GM21367 (cell line): ENCODE data around the gene LRRC63.
"Not testable (repeated sequence)": the region's sequence is repeated elsewhere in the genome, so short reads cannot be mapped to it uniquely, and the experiment has no call there.

Source experiments
- ATAC-seq: cut with Tn5 transposase; IDR thresholded peaks from one replicate; pipeline ENCODE4 v1.9.1; 2021; ENCODE audit not compliant: unreplicated experiment

The LRRC63 gene

DNA sequence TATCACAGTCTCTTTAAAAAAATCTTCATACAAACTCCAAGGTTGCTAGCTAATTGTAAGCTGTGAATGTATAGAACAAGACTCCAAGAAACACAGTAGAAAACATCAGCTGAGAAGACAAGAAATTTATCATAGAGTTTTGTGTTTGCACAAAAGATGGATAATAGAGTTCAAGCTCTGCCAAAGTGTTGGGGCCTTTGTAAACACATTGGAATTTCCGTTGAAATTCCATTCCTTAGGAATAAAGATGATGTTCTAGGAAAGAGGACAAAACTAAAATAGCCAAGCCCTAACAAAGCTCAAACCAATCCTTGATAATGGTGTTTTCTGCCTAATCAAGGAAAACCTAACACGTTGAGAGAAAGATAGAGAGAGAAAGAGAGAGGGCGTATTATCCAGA lies 20.6 kb downstream of the LRRC63 start:
- no peak for ATAC-seq

DNA sequence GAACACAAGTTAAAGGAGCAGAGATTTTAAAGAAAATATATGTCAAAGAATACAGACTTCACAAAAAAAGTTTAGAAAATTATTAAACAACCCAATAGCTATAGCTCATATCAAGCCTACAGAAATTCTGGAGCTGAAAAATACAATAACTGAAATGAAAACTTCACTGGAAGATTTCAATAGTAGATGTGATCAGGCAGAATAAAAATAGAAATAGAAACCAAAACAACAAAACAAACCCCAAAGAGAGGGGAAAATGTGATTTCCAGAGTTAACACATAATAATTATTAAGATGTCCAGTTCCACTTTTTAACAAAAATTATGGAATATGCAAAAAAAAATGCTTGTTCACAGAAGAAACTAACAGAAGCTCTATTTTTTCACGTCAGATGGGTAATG lies 23.6 kb downstream of the LRRC63 start:
- no peak for ATAC-seq

DNA sequence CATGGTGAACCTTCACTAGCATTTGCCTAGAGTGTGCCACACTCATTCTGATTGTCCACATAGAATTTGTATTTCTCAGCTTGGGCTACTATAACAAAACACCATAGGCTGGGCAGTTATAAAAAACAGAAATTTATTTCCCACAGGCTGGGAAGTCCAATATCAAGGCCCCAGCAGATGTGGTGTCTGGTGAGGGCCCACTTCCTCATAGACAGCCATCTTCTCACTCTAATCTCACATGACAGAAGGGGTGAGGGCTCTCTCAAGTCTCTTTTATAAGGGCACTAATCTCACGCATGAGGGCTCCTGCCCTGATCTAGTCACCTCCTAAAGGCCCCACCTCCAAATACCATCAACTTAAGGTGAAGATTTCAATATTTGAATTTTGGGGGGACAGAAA lies 53.6 kb downstream of the LRRC63 start:
- no peak for ATAC-seq

DNA sequence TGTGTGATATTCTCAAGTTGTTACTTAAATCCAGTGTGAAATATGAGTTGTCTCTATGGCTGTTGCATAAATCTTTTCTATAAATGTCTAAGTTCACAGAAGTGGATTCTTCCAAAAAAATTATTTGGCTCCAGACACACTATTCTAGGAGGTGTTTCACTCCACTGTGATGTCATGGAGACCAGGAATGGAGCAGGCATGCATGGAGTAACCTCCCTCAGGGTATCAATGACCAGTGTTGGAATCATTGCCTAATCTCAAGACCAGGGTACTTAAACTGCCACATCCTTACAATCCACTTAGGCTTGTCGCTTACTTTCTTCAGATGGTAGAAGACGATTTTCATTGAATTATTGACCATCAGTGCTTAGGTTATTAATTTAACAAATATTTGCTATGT lies 55.4 kb downstream of the LRRC63 start:
- no peak for ATAC-seq

DNA sequence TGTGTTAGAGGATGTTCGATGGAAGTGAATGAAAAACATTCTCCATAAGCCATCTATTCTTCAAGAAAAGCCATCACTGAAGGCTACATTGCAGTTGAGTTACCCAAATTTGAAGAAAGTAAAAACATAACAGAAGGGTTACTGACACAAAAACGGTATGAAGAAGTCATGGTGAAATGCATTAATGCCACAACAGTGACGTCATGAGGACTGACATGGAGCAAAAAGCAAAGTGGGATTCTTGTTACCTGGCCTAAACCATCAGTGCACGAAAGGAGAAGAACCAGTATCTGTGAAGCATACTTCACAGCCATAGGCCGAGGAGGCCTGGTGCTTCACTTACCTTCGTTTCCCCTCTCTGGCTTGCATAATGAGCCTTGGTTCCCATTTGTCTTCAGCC lies 58.7 kb downstream of the LRRC63 start:
- ATAC-seq: no peak

DNA sequence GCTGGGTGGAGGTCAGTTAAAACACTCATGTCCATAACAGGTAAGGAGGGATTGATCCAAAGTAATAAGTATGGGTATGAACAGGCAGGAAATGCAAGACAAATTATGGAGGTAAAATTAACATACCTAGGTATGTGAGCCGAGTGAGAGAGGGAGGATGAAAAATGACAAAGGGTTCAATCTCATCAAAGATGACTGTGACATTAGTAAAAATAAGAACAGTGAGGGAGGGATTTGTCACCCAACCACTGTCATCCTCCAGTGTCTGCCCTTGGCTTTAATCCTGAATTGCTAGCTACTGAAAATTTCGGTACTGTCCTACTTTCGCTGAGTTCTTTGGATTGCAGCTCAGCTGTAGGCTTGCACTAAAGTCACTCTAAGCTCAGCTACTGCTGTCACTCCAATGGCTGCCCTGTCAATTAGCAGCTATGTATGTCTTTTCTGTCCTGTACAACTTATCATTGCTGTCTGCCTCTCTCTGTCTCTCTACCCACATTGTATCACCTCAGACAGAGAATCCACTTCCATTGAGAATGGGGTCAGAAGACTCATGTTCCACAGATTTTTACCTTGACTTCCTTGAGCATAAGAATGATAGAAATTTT lies 62.5 kb downstream of the LRRC63 start:
- no peak for ATAC-seq

DNA sequence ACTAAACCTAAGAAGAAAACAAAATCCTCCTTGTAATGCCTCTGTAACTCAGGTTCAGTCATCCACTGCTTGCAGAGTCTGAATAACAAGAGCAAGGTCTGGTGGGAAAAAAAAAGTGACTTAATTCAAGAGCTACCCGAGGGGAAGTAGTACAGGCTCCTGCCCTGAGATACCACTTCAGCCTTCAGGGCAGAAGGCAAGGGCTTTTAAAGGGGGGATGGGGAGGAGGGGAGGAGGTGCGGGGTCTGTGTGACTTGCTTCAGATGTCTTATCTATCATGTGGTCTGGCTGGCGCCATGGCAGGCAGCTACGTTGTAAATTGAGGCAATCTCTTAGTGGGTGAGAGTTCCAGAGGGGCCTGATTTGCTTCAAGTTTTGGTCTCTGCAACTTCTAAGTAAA lies 66.7 kb downstream of the LRRC63 start:
- ATAC-seq: no peak

DNA sequence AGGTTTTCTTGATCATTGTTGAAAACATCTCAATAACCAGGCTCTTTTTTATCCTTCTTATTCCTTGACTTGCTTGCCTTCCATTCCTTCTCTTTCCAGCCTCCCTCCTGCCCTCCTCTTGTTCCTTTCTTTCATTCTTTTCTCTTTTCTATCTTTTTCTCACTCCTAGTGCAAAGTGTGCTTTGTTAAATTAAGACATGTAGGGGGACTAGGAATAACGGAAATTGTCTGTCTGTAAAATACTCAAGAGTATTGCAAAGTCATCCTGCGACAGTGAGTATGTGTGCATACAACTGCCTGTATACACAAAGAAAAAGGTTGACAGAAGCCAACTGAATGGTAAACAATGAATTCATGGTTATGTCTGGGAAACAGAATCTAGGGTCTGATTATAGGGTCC lies 70.1 kb downstream of the LRRC63 start:
- no peak for ATAC-seq

DNA sequence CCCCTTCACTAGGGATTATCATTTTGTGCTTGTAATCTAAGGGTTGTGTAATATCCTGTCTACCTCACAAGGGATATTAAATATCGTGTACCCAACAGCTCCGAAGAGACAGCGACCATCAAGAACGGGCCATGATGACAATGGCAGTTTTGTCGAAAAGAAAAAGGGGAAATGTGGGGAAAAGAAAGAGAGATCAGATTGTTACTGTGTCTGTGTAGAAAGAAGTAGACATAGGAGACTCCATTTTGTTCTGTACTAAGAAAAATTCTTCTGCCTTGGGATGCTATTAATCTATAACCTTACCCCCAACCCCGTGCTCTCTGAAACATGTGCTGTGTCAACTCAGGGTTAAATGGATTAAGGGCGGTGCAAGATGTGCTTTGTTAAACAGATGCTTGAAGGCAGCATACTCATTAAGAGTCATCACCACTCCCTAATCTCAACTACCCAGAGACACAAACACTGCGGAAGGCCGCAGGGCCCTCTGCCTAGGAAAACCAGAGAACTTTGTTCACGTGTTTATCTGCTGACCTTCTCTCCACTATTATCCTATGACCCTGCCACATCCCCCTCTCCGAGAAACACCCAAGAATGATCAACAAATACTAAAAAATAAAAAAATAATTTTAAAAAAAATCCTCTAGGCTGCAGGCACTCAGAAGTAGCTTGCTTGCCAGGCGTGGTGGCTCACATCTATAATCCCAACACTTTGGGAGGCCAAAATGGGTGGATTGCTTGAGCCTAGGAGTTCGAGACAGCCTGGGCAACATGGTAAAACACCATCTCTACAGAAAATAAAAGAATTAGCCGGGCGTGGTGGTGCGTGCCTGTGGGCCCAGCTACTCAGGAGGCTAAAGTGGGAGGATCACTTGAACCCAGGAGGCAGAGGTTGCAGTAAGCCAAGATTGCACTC lies 72.4 kb downstream of the LRRC63 start:
- ATAC-seq: not testable (repeated sequence)

DNA sequence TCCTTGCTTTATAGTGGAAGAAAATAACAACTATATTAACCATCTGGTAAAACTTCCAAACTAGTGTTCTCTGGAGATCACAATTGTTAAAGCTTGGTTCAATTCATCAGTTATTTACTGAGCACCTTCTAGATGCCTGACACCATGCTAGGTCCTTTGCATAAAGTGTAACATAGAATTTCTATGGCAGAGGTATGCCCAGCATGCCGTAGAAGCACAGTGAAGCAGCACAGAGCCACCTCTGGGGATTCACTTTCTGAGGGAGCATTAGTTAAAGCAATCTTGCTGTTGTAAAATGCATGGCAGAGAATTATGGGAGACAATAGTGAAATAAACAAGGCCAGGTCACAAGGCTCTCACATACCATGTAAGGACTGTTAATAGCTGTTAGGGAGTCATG lies 75.2 kb downstream of the LRRC63 start:
- ATAC-seq: no peak

DNA sequence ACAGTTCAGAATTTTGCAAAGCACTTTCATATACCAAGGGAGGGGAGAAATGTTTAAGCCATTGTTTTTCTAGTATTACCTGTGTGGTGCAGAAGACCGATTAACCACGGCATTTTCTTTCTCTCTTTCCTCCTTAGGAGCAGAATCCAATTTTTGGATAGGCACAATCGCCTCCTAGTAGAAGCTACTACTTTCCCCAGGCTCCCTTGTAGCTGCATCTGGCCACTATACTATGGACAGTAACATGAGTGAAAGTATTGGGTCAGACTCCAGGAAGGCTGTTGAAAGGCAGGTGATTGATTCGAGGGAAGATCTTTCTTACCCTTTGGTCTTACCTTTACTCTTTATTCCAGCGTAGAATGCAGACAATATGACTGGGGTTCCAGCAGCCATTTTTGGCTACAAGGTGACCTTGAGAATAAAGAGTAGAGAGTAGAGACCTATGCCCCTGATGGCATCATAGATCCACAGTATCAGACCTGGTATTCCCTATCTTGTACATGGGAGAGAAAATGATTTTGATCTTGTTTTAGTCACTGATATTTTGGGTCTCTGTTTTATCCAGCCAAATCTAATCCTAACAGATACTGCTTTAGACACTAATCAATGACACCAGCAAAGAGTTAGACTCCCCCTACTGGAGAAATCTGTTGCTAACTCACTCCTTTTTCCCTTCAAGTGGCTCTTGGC lies 77.0 kb downstream of the LRRC63 start:
- ATAC-seq: peak; percentile 57

DNA sequence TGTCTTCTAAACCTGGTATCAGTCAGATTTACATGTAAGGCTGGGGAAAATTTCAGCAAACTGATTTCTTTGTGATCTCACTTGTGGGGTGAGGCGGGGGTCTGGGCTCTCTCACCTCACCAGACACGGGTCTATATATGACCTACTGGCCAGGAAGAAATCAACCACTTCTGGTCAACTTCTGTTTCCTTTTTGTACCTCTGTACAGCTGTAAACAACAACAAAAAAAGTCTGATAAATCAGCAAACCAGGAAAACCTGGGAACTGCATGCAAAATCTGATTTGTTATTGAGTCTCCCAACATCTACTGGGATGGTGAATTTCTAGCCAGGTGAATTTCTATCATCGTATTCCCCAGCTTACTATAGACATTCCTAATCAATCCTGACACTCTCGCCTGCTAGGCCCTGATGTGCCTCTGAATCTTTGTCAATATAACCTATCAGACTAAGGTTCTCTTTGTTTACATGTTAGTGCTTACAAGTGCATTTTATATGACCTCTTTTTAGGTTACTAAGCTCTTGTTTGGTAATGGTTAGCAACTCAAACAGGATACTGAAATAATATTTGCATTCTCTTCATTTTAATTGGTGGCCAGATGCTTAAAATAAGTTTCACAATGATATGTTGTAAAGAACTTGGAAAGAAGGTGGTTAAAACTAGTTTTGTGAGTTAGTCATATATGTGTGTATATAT lies 77.7 kb downstream of the LRRC63 start:
- ATAC-seq: no peak

DNA sequence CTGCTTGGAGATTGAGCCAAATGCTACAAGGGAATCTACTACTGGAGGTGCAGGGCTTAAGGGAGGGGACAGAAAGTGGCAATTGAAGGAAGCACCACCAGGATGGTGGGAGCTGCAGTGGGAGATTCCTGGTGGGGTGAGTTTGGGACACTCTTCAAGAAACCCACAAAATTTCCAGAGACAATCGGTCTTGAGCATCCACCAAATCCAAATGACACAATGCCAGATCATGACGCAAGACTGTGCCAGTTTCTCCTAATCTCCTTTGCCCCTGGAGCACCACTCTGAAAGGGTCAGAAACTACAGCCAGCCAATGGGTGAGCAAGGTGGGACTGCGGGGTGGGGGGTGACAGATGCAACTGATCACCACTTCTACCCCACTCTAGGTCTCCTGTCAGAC lies 78.7 kb downstream of the LRRC63 start:
- ATAC-seq: no peak

DNA sequence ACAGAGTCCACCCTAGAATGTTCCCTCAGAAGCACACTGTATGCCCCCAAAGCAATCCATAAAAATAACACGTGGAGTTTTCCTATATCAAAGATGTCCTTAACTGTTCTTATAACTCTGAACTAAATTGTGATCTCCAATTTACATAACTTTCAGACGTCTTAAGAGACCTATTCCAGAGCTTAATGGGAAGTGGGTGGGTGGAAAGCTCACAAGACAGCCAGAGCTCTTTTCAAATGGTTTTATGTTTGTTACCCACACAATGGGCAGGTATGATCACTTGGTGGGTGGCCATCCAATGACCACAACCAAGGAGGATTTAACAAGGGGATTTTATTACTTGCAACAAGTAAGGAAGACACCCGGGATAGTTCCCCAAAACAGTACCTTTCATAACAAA lies 81.7 kb downstream of the LRRC63 start:
- no peak for ATAC-seq

DNA sequence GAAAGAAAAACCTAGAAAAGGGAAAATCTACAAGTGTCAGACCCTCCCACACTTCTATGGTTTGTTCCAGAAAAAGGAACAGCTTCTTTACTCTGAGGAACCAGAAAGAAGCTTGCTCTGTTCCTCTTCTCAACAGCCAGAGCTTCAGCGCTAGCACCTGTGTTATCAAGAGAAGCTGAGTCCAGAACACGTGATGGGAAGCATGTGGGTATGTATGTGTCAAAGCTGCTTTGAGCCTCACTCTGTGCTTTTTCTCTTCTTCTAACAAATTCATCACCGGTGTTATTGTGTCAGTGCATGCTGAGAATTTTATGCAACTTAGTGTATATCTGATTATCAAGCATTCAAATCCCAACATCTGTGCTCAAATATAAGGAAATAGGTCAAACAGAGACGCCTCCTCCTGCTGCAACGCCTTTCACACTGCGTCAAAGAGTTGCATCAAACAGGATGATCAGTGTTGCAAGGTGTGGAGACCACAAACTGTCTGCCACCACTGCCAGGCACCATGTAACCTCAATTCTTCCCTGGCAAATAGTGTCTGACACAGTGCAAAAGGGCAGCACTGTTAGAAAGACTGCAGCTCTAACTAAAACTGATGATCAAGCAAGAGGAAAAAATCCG lies 83.9 kb downstream of the LRRC63 start:
- peak; percentile 59 for ATAC-seq

DNA sequence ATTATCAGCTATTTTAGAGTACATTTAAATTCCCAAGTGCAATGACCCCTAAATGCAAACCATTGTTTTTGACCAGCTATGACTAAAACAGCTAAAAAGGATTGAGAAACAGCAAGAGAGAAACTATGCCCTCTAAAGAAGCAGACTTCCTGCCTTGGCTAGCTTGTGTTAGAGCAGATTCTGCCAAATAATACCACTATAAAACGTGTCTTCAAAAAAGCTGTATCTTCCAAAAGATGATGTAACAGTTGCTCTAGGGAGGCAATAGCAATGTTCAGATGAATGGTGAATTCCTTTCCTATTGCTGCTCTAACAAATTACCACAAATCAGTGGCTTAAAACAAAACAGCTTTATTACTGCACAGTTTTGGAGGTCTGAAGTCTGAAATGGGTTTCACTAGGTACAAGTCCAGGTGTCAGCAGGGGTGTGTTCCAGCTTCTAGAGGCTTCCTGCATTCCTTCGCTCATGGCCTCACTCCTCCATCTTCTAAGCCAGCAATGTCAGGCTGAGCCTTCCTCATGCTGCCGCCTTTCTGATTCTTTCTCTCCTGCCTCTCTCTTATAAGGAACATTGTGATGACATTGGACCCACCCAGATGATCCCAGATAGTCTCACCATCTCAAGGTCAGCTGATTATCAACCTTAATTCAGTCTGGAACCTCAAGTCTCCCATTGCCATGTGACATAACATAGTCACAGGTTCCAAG lies 84.5 kb downstream of the LRRC63 start:
- peak; percentile 35 for ATAC-seq

DNA sequence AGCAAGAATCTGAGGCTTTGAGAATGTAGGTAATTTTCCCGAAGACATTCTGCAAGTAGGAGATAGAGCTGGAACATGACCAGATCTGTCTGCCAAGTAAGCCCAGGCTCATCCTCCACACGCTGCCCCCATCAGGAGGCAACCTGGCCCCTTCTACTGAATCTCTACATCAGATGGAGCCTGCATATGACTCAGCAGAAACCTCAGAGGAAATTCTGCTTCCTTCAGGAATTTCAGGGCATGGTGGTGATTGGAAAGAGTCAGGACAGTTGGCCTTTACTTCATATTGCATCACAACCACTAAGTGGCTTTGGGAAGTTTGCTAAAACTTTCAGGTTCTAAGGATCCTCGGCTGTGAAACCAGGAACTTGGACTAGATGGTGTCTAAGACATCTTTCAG lies 85.2 kb downstream of the LRRC63 start:
- no peak for ATAC-seq

DNA sequence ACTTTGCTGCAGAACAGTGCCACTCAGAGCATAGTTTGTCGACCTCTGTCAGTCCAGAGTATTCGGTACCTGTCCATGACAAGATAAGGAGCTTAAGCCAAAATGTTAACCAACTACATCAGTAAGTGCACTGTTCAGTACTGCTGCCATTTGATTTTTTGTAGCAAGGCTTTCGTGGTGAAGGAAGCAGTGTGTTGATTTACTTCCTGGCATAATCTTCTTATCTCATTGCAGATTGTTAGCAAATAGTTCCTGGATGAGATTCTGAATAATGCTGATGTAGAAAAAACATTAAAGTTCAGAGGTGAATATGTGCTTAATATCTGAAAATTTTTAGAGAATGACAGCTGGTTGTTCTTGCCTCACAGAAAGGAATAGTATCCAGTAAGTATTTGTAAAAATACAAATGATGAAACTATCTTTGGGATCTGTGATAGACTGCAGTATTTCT lies 85.7 kb downstream of the LRRC63 start:
- no peak for ATAC-seq

DNA sequence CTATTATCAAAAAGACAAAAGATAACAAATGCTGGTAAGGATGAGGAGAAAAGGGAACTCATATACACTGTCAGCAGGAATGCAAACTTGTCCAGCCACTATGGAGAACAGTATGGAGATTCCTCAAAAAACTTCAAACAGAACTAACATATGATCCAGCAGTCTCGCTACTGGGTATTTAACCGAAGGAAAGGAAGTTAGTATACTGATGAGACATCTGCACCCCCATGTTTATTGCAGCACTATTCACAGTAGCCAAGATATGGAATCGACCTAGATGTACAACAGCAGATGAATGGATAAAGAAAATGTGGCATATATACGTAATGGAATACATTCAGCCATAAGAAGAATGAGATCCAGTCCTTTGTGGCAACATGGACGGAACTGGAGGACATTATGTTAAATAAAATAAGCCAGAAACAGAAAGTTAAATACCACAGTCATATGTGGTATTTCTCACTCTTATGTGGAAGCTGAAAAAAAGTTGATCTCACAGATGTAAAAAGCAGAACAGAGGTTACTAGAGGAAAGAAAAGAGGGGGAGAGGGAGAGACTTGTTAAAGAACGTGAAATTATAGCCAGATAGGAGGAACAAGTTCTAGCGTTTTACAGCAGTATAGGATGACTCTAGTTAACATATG lies 92.1 kb downstream of the LRRC63 start:
- no peak for ATAC-seq

DNA sequence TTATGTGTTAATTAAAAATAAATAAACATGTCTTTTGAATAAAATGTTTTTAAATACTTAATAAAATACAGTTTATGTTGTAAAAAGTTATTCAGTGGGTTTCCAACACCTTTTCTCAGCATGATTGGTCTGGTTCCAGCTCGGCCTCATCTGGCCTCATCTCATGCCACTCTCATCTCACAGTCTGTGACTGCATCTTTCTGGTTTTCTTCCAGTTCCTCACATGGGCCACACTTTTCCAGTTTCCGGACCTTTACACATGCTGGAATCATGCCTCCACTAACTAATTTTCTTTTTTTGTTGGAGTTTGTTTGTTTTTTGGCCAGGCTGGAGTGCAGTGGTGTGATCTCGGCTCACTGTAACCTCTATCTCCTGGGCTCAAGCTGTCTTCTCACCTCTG lies 92.8 kb downstream of the LRRC63 start:
- ATAC-seq: no peak
